Glomerular visceral epithelial cell (primary cell): Measurements from ENCODE around the gene DAPK1.
"Not testable (repeated sequence)": the region's sequence is repeated elsewhere in the genome, so short reads cannot be mapped to it uniquely, and the experiment has no call there.

Experiments
- DNase-seq: peaks from one replicate; pipeline ENCODE4 v3.0.0-alpha.2; 2016; ENCODE audit errors: extremely low spot score

DAPK1 gene

GRCh38 chr9:87543251-87543650 lies 45.6 kb downstream of the DAPK1 start:
- DNase-seq: no peak

GRCh38 chr9:87545858-87546257 lies 48.2 kb downstream of the DAPK1 start:
- DNase-seq: peak; percentile 25

- DNase-seq: peak; percentile 27
Measured at GRCh38 chr9:87546704-87547103, 49.0 kb downstream of the DAPK1 start.

- peak; percentile 73 for DNase-seq
Measured at GRCh38 chr9:87547671-87548081, 50.0 kb downstream of the DAPK1 start.

- DNase-seq: no peak
Measured at GRCh38 chr9:87548159-87548558, 50.5 kb downstream of the DAPK1 start.

GRCh38 chr9:87549088-87549487 lies 51.4 kb downstream of the DAPK1 start:
- not testable (repeated sequence) for DNase-seq

- no peak for DNase-seq
Measured at GRCh38 chr9:87549791-87550190, 52.1 kb downstream of the DAPK1 start.

- no peak for DNase-seq
Measured at GRCh38 chr9:87550253-87550954, 52.7 kb downstream of the DAPK1 start.

- no peak for DNase-seq
Measured at GRCh38 chr9:87551772-87552217, 54.1 kb downstream of the DAPK1 start.

- no peak for DNase-seq
Measured at GRCh38 chr9:87554171-87554910, 56.7 kb downstream of the DAPK1 start.

GRCh38 chr9:87554976-87555375 lies 57.3 kb downstream of the DAPK1 start:
- DNase-seq: no peak

GRCh38 chr9:87556039-87556438 lies 58.4 kb downstream of the DAPK1 start:
- no peak for DNase-seq

GRCh38 chr9:87556821-87557220 lies 59.2 kb downstream of the DAPK1 start:
- DNase-seq: no peak

- peak; percentile 85 for DNase-seq
Measured at GRCh38 chr9:87557996-87558395, 60.3 kb downstream of the DAPK1 start.

- no peak for DNase-seq
Measured at GRCh38 chr9:87558606-87559190, 61.0 kb downstream of the DAPK1 start.

GRCh38 chr9:87562062-87562461 lies 64.4 kb downstream of the DAPK1 start:
- no peak for DNase-seq

GRCh38 chr9:87562530-87563170 lies 65.0 kb downstream of the DAPK1 start:
- no peak for DNase-seq

GRCh38 chr9:87564111-87564510 lies 66.4 kb downstream of the DAPK1 start:
- DNase-seq: peak; percentile 25

- peak; percentile 24 for DNase-seq
Measured at GRCh38 chr9:87564791-87565241, 67.1 kb downstream of the DAPK1 start.

GRCh38 chr9:87567001-87567400 lies 69.3 kb downstream of the DAPK1 start:
- no peak for DNase-seq

GRCh38 chr9:87567571-87567970 lies 69.9 kb downstream of the DAPK1 start:
- DNase-seq: no peak

GRCh38 chr9:87567983-87568382 lies 70.3 kb downstream of the DAPK1 start:
- DNase-seq: no peak
